ENCODE data around the gene NDST1. TPM values are rescaled to one million over a fixed set of nuclear protein-coding genes. Genes with fewer than 3 reads are reported as not detected.

The NDST1 gene
- total RNA-seq, 4 donors from 2014 or later, result 36.1 to 70.5 (median 50.5) TPM

GRCh38 chr5:150595466-150596031 is 87.6 kb downstream of the NDST1 start:
- H3K4me3 ChIP-seq, result no peak overlapping the region
- no peaks in the 10 kb centered on the region for H3K27me3 ChIP-seq
- DNase-seq (no peak), ATAC-seq (peak in 1 of 2 donors; percentile 7)
- in situ Hi-C loops (cut with MboI; ENCODE audit: low sequenced_read_pairs in 4 of 4) (loop anchor here in 2 of 4 donors (10.0 kb wide), 1 partner anchor 59 kb away; no protein-coding TSS in a partner anchor), intact Hi-C loops (cut with DNase I; ENCODE audit: low total_unique reads) (no loop called here)
- H3K27ac ChIP-seq, result peak overlapping the region in 3 of 4 donors; percentile 47 to 98 (median 63)
- no peaks in the 10 kb centered on the region for H3K36me3 ChIP-seq
- peaks cover 50 to 63% of the 10 kb centered on the region in 2 donors for H3K4me1 ChIP-seq
- TF ChIP-seq CTCF (IDR thresholded peaks at IDR 0.05 in 4 of 5, conservative IDR thresholded peaks at IDR 0.05 in 1 of 5) (no peak), POLR2A (IDR thresholded peaks at IDR 0.05) (no peak)
- no peaks in the 10 kb centered on the region for H3K9me3 ChIP-seq

GRCh38 chr5:150596313-150596712 is 88.4 kb downstream of the NDST1 start:
- no peaks in the 10 kb centered on the region for H3K9me3 ChIP-seq
- no peak overlapping the region for H3K4me3 ChIP-seq
- intact Hi-C loops (cut with DNase I; ENCODE audit: low total_unique reads) (no loop called here), in situ Hi-C loops (cut with MboI; ENCODE audit: low sequenced_read_pairs in 4 of 4) (loop anchor here in 2 of 4 donors (10.0 kb wide), 1 partner anchor 58 kb away; no protein-coding TSS in a partner anchor)
- peaks cover 50 to 60% of the 10 kb centered on the region in 2 donors for H3K4me1 ChIP-seq
- H3K27me3 ChIP-seq, result no peaks in the 10 kb centered on the region
- DNase-seq (no peak), ATAC-seq (no peak)
- H3K27ac ChIP-seq, result peak overlapping the region in 3 of 4 donors; percentile 47 to 98 (median 63)
- TF ChIP-seq CTCF (IDR thresholded peaks at IDR 0.05 in 4 of 5, conservative IDR thresholded peaks at IDR 0.05 in 1 of 5) (no peak), POLR2A (IDR thresholded peaks at IDR 0.05) (no peak)
- H3K36me3 ChIP-seq, result no peaks in the 10 kb centered on the region

- no peaks in the 10 kb centered on the region for H3K9me3 ChIP-seq
- intact Hi-C loops (cut with DNase I; ENCODE audit: low total_unique reads), result no loop called here
- H3K27ac ChIP-seq, result peak overlapping the region; percentile 26 to 98 (median 55)
Measured at GRCh38 chr5:150596826-150597225, 88.9 kb downstream of the NDST1 start.

GRCh38 chr5:150598006-150598405 is 90.1 kb downstream of the NDST1 start:
- no peak for DNase-seq
- Histone ChIP-seq H3K36me3 (no peaks in the 10 kb centered on the region), H3K4me3 (no peak overlapping the region), H3K4me1 (peaks cover 54 to 60% of the 10 kb centered on the region in 2 donors), H3K9me3 (no peaks in the 10 kb centered on the region), H3K27me3 (no peaks in the 10 kb centered on the region), H3K27ac (peak overlapping the region; percentile 65 to 98 (median 90))
- ATAC-seq, result no peak
- in situ Hi-C loops (cut with MboI; ENCODE audit: low sequenced_read_pairs in 4 of 4), result loop anchor here in 2 of 4 donors (10.0 kb wide), 1 partner anchor 57 kb away; no protein-coding TSS in a partner anchor
- TF ChIP-seq CTCF (IDR thresholded peaks at IDR 0.05 in 4 of 5, conservative IDR thresholded peaks at IDR 0.05 in 1 of 5), result no peak
- TF ChIP-seq POLR2A (IDR thresholded peaks at IDR 0.05), result no peak
- intact Hi-C loops (cut with DNase I; ENCODE audit: low total_unique reads), result no loop called here

More at GRCh38 chr5:150596826-150597225, 88.9 kb downstream of the NDST1 start:
- in situ Hi-C loops (cut with MboI; ENCODE audit: low sequenced_read_pairs in 4 of 4), result loop anchor here in 2 of 4 donors (10.0 kb wide), 1 partner anchor 58 kb away; no protein-coding TSS in a partner anchor
- Histone ChIP-seq H3K4me3 (no peak overlapping the region), H3K36me3 (no peaks in the 10 kb centered on the region), H3K4me1 (peaks cover 52 to 62% of the 10 kb centered on the region in 2 donors), H3K27me3 (no peaks in the 10 kb centered on the region)
- TF ChIP-seq CTCF (IDR thresholded peaks at IDR 0.05 in 4 of 5, conservative IDR thresholded peaks at IDR 0.05 in 1 of 5) (no peak), POLR2A (IDR thresholded peaks at IDR 0.05) (no peak)
- no peak for DNase-seq
- ATAC-seq, result no peak

Data from gastrocnemius medialis (tissue), 4 donors.